Activated T-helper 17 cell treated with anti-CD3 and anti-CD28 coated beads, Interleukin-2, amount 50 U/mL, for 72 hours (primary cell): ENCODE measurements around the gene GPRIN1. TPM values are rescaled to one million over a fixed set of nuclear protein-coding genes. Genes with fewer than 3 reads are reported as not detected.

Experiments used
- ATAC-seq: fragments of 150-1000 bp; cut with Tn5 transposase; replicated peaks from 2 replicates; pipeline ENCODE4 v1.10.0; 2021; ENCODE audit warnings: mild to moderate bottlenecking, moderate library complexity
- H3K27ac Mint-ChIP-seq: one replicate; pipeline ENCODE4 v1.8.0; 2022; ENCODE audit warnings: mixed read lengths
- H3K27me3 Mint-ChIP-seq: one replicate; pipeline ENCODE4 v1.8.0; 2022; ENCODE audit warnings: mixed read lengths
- H3K36me3 Mint-ChIP-seq: one replicate; pipeline ENCODE4 v1.8.0; 2022; ENCODE audit warnings: low read depth, mild to moderate bottlenecking, mixed read lengths
- H3K4me1 Mint-ChIP-seq: one replicate; pipeline ENCODE4 v1.8.0; 2022; ENCODE audit warnings: mixed read lengths
- H3K4me3 Mint-ChIP-seq: one replicate; pipeline ENCODE4 v1.8.0; 2022; ENCODE audit warnings: mild to moderate bottlenecking, mixed read lengths
- H3K9me3 Mint-ChIP-seq: one replicate; pipeline ENCODE4 v1.8.0; 2022; ENCODE audit warnings: mixed read lengths
- total RNA-seq, 2 donors: library from RNA; stranded (reverse); gene quantifications; one replicate each; pipeline ENCODE4 v1.2.3, GENCODE V29; 2022

Gene GPRIN1
- total RNA-seq, 2 donors from 2014 or later, result 4.8 to 8.9 TPM

- Mint-ChIP-seq H3K9me3 (no peaks in the 10 kb centered on the region), H3K27me3 (peaks cover 35% of the 10 kb centered on the region), H3K36me3 (no peaks in the 10 kb centered on the region), H3K4me1 (no peaks in the 10 kb centered on the region), H3K27ac (no peak overlapping the region), H3K4me3 (no peak overlapping the region)
- no peak for ATAC-seq
Observed at GRCh38 chr5:176633598-176633997, 23.6 kb upstream of the GPRIN1 start.

- Mint-ChIP-seq H3K27ac (no peak overlapping the region), H3K4me1 (no peaks in the 10 kb centered on the region), H3K4me3 (no peak overlapping the region), H3K27me3 (peaks cover 42% of the 10 kb centered on the region), H3K36me3 (no peaks in the 10 kb centered on the region), H3K9me3 (no peaks in the 10 kb centered on the region)
- ATAC-seq, result no peak
Observed at GRCh38 chr5:176632745-176633144, 22.8 kb upstream of the GPRIN1 start.

- Mint-ChIP-seq H3K4me1 (no peaks in the 10 kb centered on the region), H3K9me3 (no peaks in the 10 kb centered on the region), H3K4me3 (no peak overlapping the region), H3K27me3 (peaks cover 52% of the 10 kb centered on the region), H3K27ac (no peak overlapping the region), H3K36me3 (no peaks in the 10 kb centered on the region)
- no peak for ATAC-seq
Observed at GRCh38 chr5:176631383-176632200, 21.6 kb upstream of the GPRIN1 start.

- H3K4me3 Mint-ChIP-seq, result peak overlapping the region; percentile 48
- no peaks in the 10 kb centered on the region for H3K9me3 Mint-ChIP-seq
- H3K27ac Mint-ChIP-seq, result no peak overlapping the region
- ATAC-seq, result no peak
- H3K27me3 Mint-ChIP-seq, result peaks cover 56% of the 10 kb centered on the region
- H3K36me3 Mint-ChIP-seq, result no peaks in the 10 kb centered on the region
- no peaks in the 10 kb centered on the region for H3K4me1 Mint-ChIP-seq
Observed at GRCh38 chr5:176630681-176631222, 20.8 kb upstream of the GPRIN1 start.

- peak within 1 kb of the TSS; percentile 48 for H3K4me3 Mint-ChIP-seq
- peak; percentile 84 for ATAC-seq
- no peak within 1 kb of the TSS for H3K27ac Mint-ChIP-seq
- no peaks in the 10 kb centered on the region for H3K9me3 Mint-ChIP-seq
- no peaks in the 10 kb centered on the region for H3K36me3 Mint-ChIP-seq
- H3K27me3 Mint-ChIP-seq, result peaks cover 53% of the 10 kb centered on the region
- H3K4me1 Mint-ChIP-seq, result no peaks in the 10 kb centered on the region
Observed at GRCh38 chr5:176629853-176630680, 20.1 kb upstream of the GPRIN1 start, which contains the start of the genes EIF4E1B and SNCB. Gene EIF4E1B, plus strand, starts transcription at chr5:176630675. Its CDS starts 12,113 bp downstream, at chr5:176642788. Gene SNCB, minus strand, starts transcription at chr5:176630534. Its CDS starts 880 bp downstream, at chr5:176629654.

GRCh38 chr5:176629317-176629852, 19.4 kb upstream of the GPRIN1 start:
- Mint-ChIP-seq H3K27ac (no peak overlapping the region), H3K4me3 (peak overlapping the region; percentile 12)
- no peak for ATAC-seq

GRCh38 chr5:176628406-176629228, 18.7 kb upstream of the GPRIN1 start:
- Mint-ChIP-seq H3K36me3 (no peaks in the 10 kb centered on the region), H3K27me3 (peaks cover 46% of the 10 kb centered on the region), H3K4me3 (peak overlapping the region; percentile 12), H3K27ac (no peak overlapping the region), H3K9me3 (no peaks in the 10 kb centered on the region), H3K4me1 (no peaks in the 10 kb centered on the region)
- no peak for ATAC-seq

More at GRCh38 chr5:176629317-176629852, 19.4 kb upstream of the GPRIN1 start:
- H3K36me3 Mint-ChIP-seq, result no peaks in the 10 kb centered on the region
- no peaks in the 10 kb centered on the region for H3K4me1 Mint-ChIP-seq
- H3K27me3 Mint-ChIP-seq, result peaks cover 49% of the 10 kb centered on the region
- no peaks in the 10 kb centered on the region for H3K9me3 Mint-ChIP-seq

- Mint-ChIP-seq H3K36me3 (no peaks in the 10 kb centered on the region), H3K4me1 (peaks cover under 1% of the 10 kb centered on the region), H3K9me3 (no peaks in the 10 kb centered on the region), H3K27me3 (peaks cover 43% of the 10 kb centered on the region), H3K27ac (no peak overlapping the region), H3K4me3 (no peak overlapping the region)
- ATAC-seq, result no peak
Observed at GRCh38 chr5:176627582-176627981, 17.6 kb upstream of the GPRIN1 start.

- no peak for ATAC-seq
- no peaks in the 10 kb centered on the region for H3K36me3 Mint-ChIP-seq
- no peaks in the 10 kb centered on the region for H3K9me3 Mint-ChIP-seq
- H3K4me1 Mint-ChIP-seq, result peaks cover 4% of the 10 kb centered on the region
- H3K27ac Mint-ChIP-seq, result no peak overlapping the region
- no peak overlapping the region for H3K4me3 Mint-ChIP-seq
- peaks cover 48% of the 10 kb centered on the region for H3K27me3 Mint-ChIP-seq
Observed at GRCh38 chr5:176626876-176627236, 16.9 kb upstream of the GPRIN1 start.

GRCh38 chr5:176625966-176626875, 16.3 kb upstream of the GPRIN1 start:
- Mint-ChIP-seq H3K4me3 (no peak overlapping the region), H3K36me3 (no peaks in the 10 kb centered on the region), H3K27me3 (peaks cover 43% of the 10 kb centered on the region), H3K9me3 (no peaks in the 10 kb centered on the region), H3K27ac (no peak overlapping the region), H3K4me1 (peaks cover 4% of the 10 kb centered on the region)
- ATAC-seq, result no peak

- Mint-ChIP-seq H3K4me1 (peaks cover 4% of the 10 kb centered on the region), H3K36me3 (no peaks in the 10 kb centered on the region), H3K9me3 (no peaks in the 10 kb centered on the region), H3K27me3 (peaks cover 38% of the 10 kb centered on the region), H3K27ac (no peak overlapping the region), H3K4me3 (no peak overlapping the region)
- no peak for ATAC-seq
Observed at GRCh38 chr5:176625512-176625911, 15.6 kb upstream of the GPRIN1 start.

- Mint-ChIP-seq H3K9me3 (no peaks in the 10 kb centered on the region), H3K27me3 (peaks cover 41% of the 10 kb centered on the region), H3K27ac (no peak overlapping the region), H3K4me3 (no peak overlapping the region), H3K4me1 (peaks cover 4% of the 10 kb centered on the region), H3K36me3 (no peaks in the 10 kb centered on the region)
- ATAC-seq, result no peak
Observed at GRCh38 chr5:176624938-176625337, 15.0 kb upstream of the GPRIN1 start.

- H3K4me3 Mint-ChIP-seq, result no peak overlapping the region
- no peaks in the 10 kb centered on the region for H3K9me3 Mint-ChIP-seq
- peaks cover 4% of the 10 kb centered on the region for H3K4me1 Mint-ChIP-seq
- ATAC-seq, result no peak
- H3K27me3 Mint-ChIP-seq, result peaks cover 40% of the 10 kb centered on the region
- no peak overlapping the region for H3K27ac Mint-ChIP-seq
- no peaks in the 10 kb centered on the region for H3K36me3 Mint-ChIP-seq
Observed at GRCh38 chr5:176624142-176624541, 14.2 kb upstream of the GPRIN1 start.
